Left forelimb (tissue), 1 donor: ENCODE results near the gene ACHE.
A peak's percentile ranks its signal among the peaks of the same experiment; 100 is the strongest.

Source experiments
- DNase-seq: peaks from one replicate; pipeline ENCODE4 v3.0.0-alpha.2; 2018; ENCODE audit warnings: low spot score

The ACHE gene

DNA sequence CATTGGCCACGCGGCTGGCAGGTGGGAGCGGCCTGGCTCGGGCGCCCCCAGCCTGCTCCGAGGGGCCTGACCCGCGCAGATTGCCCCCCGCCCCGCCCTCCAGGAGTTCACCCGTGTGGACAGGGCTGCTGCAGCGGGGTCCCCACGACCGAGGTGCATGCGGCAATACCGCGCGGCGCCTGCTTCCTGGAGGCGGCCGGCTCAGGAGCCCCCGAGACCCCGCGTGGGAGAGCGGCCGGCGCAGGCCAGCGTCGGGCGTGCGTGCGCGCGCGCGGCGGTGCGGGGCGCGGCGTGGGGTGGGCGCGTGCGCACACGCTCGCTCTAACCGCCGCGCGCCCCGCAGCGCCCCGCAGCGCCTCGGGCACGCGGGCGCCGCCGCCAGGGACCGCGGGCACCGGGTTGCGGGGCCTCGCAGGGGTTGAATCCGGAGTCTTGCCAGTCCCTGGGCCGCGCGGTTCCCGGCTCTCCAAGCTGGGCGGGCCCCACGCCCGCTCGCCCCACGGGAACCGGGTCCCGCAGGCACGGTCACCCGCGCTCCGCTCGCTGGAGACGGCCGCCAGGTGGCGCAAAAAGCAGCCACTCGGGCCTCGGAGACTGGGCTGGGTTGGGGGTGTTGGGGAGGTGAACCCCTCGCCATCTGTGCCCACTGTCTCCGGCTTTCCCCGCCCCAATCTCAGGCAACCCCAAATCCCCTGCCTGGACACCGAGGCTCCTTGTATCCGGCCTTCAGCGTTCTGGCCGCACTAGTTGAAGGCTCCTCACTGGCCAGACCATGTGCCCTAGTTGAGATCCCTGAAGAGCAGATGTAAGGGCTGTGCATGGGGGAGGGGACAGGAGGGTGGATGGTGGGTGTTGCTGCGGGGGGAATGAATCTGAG, 1.3 kb upstream of the ACHE start:
- DNase-seq, result no peak

GRCh38 chr7:100895956-100896731, 456 bp upstream of the ACHE start:
- no peak for DNase-seq

DNA sequence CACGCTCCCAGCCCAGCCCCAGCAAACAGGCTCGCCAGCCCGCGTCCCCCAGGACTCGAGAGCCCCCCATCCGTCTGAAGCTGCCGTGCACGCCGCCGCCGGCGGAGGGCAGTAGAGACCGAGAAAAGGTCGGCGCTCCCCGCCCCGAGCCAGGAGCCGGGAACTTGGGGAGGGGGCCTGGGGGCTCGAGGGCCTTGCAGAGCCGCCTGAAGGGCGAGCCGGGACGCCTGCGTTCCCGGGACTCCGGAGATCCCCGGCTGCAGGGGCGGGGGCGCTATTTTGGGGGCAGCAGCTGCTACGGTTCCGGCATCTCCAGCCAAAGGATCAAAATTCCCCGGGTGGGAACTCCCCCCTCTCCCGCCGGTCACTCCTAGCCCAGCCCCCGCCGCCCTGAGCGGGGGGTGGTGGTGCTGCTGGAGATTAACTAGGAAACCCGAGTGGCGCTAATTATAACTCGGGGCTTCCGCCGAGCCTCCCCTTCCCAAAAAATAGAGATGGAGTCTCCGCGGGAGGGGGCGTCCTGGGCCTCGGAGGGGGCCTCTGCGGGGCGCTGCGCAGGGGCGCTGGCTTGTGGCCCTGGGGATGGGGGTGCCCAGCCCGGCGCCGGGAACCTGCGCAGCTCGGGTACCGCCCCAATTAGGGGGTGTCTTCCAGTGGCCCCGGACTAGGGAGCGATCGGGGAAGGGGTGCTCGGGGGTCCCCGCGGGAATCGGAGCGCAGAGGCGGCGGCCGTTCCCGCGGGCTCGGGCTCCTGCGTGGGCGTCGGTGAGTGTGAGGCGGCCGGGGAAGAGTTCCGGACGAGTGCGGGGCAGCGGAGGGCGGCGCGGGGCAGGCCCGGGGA, 608 bp downstream of the ACHE start:
- peak; percentile 85 for DNase-seq

GRCh38 chr7:100893910-100894721, 1.6 kb downstream of the ACHE start:
- no peak for DNase-seq

DNA sequence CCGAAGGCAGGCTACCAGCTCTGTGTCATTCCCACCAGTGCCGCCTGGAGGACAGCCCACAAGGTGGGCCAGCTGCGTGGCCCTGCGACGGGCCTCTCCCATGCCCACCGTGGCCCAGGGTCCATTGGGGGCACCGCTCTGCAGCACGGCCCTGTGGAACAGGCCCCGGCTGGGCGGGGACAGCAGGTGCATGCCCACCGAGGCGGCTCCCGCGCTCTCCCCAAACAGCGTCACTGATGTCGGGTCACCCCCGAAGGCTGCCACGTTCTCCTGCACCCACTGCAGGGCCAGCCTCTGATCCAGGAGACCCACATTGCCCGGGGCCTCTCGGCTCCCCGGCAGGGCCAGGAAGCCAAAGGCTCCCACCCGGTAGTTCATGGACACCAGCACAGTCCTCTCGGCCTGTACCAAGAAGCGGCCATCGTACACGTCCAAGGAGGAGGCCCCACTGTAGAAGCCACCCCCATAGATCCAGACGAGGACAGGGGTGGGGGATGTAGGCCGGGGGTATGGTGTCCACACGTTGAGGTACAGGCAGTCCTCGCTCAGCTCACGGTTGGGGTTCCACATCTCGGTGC, 2.3 kb downstream of the ACHE start:
- DNase-seq, result no peak

GRCh38 chr7:100892364-100893317, 3.0 kb downstream of the ACHE start:
- DNase-seq, result no peak

- no peak for DNase-seq
Measured at GRCh38 chr7:100891568-100892247, 4.0 kb downstream of the ACHE start.

- DNase-seq, result no peak
Measured at GRCh38 chr7:100890653-100891567, 4.8 kb downstream of the ACHE start.

GRCh38 chr7:100888988-100889750, 6.5 kb downstream of the ACHE start, which contains the start of gene UFSP1:
Gene UFSP1, minus strand, starts transcription at chr7:100889715. Its CDS starts 444 bp downstream, at chr7:100889271.
- DNase-seq, result peak; percentile 82

DNA sequence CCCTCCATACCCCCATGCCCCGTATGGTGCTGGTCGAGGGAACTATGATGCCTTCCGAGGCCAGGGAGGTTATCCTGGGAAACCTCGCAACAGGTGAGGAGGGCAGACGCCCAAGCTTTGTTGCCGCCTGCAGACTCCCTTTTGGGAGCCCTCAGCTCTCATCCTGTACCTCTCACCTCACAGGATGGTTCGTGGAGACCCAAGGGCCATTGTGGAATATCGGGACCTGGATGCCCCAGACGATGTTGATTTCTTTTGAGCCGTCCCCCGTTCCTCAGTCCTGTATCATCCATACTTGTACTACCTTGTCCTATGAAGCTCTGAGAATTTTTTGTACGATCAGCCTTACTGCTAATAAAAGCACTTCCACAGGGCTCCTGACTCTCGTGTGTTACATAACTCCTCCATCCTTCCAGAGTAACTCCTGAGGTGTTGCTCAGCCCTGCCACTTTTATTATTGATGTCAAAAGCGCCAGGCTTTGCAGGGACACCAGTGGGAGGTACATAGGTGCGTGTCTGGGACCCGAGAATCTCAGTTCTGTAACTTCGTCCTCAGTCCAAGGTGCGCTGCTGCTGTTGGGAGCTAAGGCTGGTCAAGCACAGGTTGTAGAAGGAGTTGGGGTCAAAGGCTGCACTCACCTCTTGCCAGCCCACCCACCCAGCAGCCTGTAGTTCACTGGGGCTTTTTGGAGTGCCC, 7.2 kb downstream of the ACHE start:
- no peak for DNase-seq

- no peak for DNase-seq
Measured at GRCh38 chr7:100887516-100888290, 8.0 kb downstream of the ACHE start.

DNA sequence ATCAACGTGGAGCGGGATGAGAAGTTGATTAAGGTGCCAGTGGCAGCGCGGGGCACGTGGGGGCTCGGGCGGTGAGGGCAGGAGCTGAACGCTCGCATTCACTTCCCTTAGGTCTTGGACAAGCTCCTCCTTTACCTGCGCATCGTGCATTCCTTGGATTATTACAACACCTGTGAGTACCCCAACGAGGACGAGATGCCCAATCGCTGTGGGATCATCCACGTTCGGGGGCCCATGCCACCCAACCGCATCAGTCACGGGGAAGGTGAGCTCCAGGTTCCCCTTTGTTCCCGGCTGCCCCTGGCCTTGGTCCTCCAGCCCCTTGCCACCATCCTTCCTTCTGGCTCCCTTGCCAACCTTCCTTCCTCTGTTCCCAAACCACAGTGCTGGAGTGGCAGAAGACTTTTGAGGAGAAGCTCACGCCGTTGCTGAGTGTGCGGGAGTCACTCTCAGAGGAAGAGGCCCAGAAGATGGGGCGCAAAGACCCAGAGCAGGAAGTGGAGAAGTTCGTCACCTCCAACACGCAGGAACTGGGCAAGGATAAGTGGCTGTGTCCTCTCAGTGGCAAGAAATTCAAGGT, 8.7 kb downstream of the ACHE start:
- DNase-seq, result no peak

- no peak for DNase-seq
Measured at GRCh38 chr7:100886142-100886935, 9.3 kb downstream of the ACHE start.

DNA sequence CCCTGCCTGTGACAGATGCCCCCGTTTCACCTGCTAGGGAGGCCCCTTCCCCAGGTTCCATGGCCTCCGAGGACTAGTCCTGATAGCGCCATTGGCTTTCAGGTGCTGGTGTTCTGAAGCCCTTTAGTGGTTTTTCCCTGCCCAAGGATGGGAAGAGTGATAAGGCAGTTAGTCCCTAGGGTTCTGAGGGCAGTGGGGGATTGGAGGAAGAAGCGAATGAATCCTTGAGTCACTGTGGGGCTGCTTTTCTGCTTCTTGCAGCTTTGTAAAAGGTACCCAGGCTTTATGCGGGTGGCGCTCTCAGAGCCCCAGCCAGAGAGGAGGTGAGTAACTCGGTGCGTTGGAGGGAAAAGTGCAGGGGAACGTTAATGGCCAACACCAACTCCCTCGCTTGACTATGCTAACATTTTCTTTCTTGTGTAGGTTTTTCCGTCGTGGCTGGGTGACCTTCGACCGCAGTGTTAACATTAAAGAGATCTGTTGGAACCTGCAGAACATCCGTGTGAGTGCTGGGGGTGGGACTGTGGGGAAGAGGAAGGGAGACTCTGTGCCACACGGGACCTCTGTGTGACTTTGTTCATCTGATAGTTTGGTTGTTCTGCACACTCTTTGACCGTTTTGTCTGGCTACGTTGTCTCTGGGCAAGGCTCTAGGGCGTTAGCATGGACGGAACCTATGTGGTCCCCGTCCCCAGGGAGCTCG, 10.1 kb downstream of the ACHE start:
- no peak for DNase-seq
